HG03432 (cell line): ENCODE results near the gene KEAP1.
"Not testable (repeated sequence)": the region's sequence is repeated elsewhere in the genome, so short reads cannot be mapped to it uniquely, and the experiment has no call there.

Source experiments
- ATAC-seq: cut with Tn5 transposase; IDR thresholded peaks from one replicate; pipeline ENCODE4 v1.9.1; 2021; ENCODE audit warnings: mild to moderate bottlenecking, moderate library complexity; ENCODE audit not compliant: unreplicated experiment

The KEAP1 gene

GRCh38 chr19:10503002-10503789 lies at the start of gene KEAP1:
Gene KEAP1, minus strand, starts transcription at chr19:10503356. Its CDS starts 3,323 bp downstream, at chr19:10500033.
- ATAC-seq, result no peak

- ATAC-seq, result no peak
Observed at GRCh38 chr19:10552510-10553053, 49.4 kb upstream of the KEAP1 start.

GRCh38 chr19:10551698-10552301 lies 48.6 kb upstream of the KEAP1 start:
- no peak for ATAC-seq

- not testable (repeated sequence) for ATAC-seq
Observed at GRCh38 chr19:10551006-10551405, 47.9 kb upstream of the KEAP1 start.

GRCh38 chr19:10550336-10550735 lies 47.2 kb upstream of the KEAP1 start:
- ATAC-seq, result no peak

GRCh38 chr19:10549733-10550132 lies 46.6 kb upstream of the KEAP1 start:
- no peak for ATAC-seq

GRCh38 chr19:10548746-10549276 lies 45.7 kb upstream of the KEAP1 start:
- no peak for ATAC-seq

- no peak for ATAC-seq
Observed at GRCh38 chr19:10546817-10547216, 43.7 kb upstream of the KEAP1 start.

- ATAC-seq, result no peak
Observed at GRCh38 chr19:10544753-10545251, 41.6 kb upstream of the KEAP1 start.

GRCh38 chr19:10544242-10544752 lies 41.1 kb upstream of the KEAP1 start:
- ATAC-seq, result no peak

GRCh38 chr19:10543420-10544241 lies 40.5 kb upstream of the KEAP1 start, which contains the start of gene ATG4D:
Gene ATG4D, plus strand, starts transcription at chr19:10543904. Its CDS starts 187 bp downstream, at chr19:10544091.
- ATAC-seq, result no peak

- no peak for ATAC-seq
Observed at GRCh38 chr19:10543059-10543419, 39.9 kb upstream of the KEAP1 start.

GRCh38 chr19:10539016-10539415 lies 35.9 kb upstream of the KEAP1 start:
- ATAC-seq, result not testable (repeated sequence)

GRCh38 chr19:10538204-10538983 lies 35.2 kb upstream of the KEAP1 start:
- no peak for ATAC-seq

- no peak for ATAC-seq
Observed at GRCh38 chr19:10537668-10538067, 34.5 kb upstream of the KEAP1 start.

- ATAC-seq, result no peak
Observed at GRCh38 chr19:10535613-10536012, 32.5 kb upstream of the KEAP1 start.

GRCh38 chr19:10533646-10534386 lies 30.7 kb upstream of the KEAP1 start:
- ATAC-seq, result no peak

- ATAC-seq, result no peak
Observed at GRCh38 chr19:10532457-10532856, 29.3 kb upstream of the KEAP1 start.

- ATAC-seq, result not testable (repeated sequence)
Observed at GRCh38 chr19:10526887-10527286, 23.7 kb upstream of the KEAP1 start.
